Measurements from ENCODE around the gene DENND1A.

DENND1A gene

DNA sequence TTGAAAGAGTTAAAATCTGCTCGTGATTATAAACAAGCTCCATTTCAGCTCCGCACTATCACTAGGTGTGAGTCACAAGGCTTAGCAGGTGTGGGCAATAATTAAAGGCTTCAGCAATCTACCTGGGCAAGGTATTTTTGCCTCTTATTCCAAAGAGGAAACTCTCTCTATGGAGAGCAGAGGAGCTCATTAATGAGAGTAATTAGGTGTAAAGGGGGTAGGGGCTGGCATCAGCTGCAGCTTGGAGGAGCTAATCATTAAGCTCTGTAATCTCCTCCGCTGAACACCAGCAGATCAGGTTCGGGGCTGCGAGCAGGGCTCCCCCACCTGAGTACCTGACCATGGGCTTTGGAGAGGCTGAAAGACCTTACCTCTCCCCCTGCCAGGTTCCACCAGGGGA is 444.7 kb downstream of the DENND1A start:
- no peak overlapping the region for H3K4me3 ChIP-seq (ENCODE audit: low read length)
- TF ChIP-seq ZNF274 (IDR thresholded peaks at IDR 0.05; ENCODE audit: low read depth, low read length): no peak

DNA sequence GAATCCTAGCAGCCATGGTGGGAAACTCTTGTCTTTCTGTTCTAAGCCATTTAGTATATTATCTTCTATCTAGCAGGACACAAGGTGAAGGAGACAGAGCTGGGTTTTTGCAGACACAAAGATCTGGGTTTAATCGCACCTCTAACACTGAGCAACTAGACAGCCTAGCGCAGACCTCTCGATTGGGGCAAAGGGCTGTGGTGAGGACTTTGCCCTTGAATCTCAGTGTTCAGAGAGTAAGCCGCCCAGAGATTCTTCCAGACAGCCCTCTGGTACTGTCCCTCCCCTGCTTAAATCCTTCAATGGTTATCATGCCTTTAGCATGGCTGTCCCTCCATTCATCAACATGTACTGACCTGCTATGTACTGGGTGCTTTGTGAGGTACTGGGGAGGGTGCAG is 445.8 kb downstream of the DENND1A start:
- no peak overlapping the region for H3K4me3 ChIP-seq (ENCODE audit: low read length)
- no peak for TF ChIP-seq ZNF274 (IDR thresholded peaks at IDR 0.05; ENCODE audit: low read depth, low read length)

DNA sequence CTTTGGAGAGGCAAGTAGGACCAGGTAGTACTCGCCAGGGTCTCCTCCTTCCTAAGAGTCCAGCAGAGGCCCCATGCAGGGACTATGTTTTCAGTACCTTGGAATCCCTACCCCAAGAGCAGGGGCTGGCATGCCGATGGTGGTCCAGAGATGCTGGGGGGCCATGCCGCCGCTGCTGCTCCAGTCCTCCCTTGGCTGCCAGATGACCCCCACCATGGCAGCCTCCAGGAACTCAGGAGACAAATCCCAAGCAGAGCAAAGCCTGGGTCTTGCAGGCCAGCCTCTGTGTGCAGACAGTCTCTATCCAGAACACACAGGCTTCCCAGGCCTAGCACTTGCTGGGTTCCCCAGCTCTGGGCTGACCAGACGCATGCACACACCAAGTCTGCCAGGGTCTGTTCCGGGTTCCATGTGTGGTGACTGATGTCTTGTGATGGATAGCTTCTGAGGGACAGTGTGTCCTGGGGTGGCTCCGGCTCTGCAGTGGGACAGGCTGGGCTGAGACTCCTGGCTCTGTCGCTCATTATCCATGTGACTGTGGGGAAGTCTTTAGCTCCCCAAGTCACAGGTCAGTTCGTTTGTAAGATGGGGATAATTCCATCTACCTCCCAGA is 446.6 kb downstream of the DENND1A start:
- no peak overlapping the region for H3K4me3 ChIP-seq (ENCODE audit: low read length)
- no peak for TF ChIP-seq ZNF274 (IDR thresholded peaks at IDR 0.05; ENCODE audit: low read depth, low read length)

DNA sequence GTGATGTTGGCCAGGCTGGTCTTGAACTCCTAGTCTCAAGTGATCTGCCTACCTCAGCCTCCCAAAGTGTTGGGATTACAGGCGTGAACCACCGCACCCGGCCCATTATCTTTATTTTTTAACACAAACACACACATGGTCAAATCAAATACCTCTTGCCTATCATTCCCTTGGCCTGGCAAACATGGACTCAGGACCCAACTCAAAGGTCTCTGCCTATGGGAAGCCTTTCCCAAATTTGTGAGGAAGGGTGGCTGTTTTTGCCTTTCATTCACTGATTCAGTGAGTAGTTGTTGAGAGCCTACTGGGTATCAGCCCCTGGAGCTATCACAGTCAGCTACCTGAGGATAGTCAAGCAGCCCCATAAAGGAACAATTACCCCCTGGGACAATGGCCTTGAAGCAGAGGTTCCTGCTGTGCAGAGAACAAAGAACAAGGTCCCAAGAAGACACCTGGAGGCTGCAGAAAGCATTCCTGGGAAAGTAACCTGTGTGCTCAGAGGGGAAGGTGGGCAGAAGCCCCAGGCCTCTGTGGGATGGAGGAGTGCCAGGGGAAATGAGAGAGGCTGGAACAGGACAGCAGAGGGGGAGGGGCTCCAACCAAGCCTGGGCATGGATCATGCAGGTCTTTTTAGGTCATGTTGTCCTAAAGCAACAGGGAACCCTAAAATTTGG is 447.5 kb downstream of the DENND1A start:
- no peak overlapping the region for H3K4me3 ChIP-seq (ENCODE audit: low read length)
- TF ChIP-seq ZNF274 (IDR thresholded peaks at IDR 0.05; ENCODE audit: low read depth, low read length): no peak

DNA sequence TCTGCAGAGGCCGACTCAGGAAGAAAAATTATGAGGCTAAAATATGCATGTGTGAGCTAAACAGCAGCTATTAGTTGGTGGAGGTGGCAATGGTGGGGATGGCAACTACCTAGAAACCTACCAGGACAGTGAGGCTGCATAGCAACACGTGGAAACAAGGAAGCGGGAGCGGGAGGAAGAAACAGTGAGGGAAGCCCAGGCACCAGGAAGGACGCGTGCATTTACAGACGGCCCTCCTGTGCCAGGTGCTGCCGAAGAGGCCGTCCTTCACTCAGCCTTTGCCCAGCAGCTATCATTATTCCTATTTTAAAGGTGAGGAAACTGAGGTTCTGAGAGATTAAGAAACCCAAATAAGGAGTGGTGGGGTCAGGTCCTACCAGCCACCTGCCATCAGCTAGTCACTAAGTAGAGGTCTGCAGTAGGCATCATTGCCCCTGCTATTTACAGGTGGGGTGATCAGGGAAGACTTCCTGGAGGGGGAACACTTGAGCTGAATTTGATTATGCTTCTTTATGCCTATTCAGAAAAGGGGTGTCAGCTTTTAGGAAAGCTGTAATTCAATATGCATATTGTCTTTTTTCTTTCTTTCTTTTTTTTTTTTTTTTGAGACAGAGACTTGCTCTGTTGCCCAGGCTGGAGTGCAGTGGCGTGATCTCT is 448.6 kb downstream of the DENND1A start:
- no peak for TF ChIP-seq ZNF274 (IDR thresholded peaks at IDR 0.05; ENCODE audit: low read depth, low read length)
- H3K4me3 ChIP-seq (ENCODE audit: low read length): no peak overlapping the region

DNA sequence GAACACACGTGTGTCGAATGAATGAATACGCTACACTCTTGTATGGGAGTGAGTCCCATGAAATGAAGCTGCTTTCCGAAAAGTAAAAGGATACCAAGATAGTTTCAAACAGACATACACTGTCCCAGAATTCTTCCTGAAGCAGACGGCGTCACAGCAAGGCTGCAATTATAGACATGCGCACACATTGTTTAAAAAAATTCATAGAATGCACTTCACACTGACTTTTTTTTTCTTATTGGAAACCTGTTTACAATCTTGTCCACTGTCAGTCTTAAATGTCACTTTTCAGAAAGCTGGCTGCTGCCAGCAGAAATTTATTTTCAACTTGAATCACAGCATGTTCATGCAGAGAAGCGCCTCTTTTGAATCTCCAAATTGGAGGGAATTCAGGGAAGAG is 449.1 kb downstream of the DENND1A start:
- no peak for TF ChIP-seq ZNF274 (IDR thresholded peaks at IDR 0.05; ENCODE audit: low read depth, low read length)

DNA sequence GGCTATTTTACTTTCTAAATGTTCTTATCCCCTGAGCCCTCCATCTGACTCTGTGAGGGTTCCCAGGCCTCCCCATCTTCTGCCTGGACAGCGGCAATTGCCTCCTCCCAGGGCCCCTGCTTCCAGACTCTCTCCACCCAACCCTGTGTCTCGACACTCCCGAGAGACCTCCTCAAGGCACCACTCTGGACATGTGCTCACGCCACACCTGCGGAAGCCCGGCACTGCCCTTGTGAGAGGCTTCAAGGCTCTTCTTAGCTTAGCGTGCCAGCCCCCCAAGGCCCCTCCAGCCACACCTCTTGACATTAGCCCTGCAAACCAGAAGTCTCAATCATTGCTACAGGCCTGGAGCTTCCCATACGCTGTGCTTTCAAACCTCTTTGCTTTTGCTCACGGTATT is 449.8 kb downstream of the DENND1A start:
- TF ChIP-seq ZNF274 (IDR thresholded peaks at IDR 0.05; ENCODE audit: low read depth, low read length): no peak
- H3K4me3 ChIP-seq (ENCODE audit: low read length): no peak overlapping the region

More for the DNA sequence above, 449.1 kb downstream of the DENND1A start:
- no peak overlapping the region for H3K4me3 ChIP-seq (ENCODE audit: low read length)

DNA sequence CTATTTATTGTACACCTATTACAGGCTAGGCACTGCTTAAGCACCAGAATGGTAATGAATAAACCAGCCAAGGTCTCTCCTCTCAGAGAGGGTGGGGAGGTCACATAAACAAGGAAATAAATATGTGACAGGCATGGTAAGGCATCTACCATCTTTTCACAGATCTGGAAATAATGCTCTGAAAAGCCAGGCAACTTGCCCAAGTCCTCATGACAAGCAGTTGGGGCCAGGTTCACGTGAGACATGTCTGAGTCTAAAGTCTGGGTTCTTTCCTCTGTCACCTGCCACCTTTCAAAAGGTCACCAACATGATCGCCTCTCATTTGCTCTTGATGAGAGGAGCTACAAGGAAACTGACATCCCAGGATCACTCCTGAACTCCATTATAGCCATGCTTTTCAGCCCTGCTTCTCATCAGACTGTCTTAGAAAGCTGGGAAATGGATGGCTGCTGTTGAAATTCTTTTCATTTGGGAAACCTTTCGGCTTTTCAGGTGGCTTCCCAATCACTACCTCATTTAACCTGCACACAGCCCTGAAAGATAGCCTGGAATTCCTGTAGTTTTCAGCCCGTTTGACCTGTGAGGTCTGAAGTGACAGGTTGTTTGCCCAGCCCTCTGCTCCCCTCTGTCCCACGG is 450.8 kb downstream of the DENND1A start:
- no peak overlapping the region for H3K4me3 ChIP-seq (ENCODE audit: low read length)
- no peak for TF ChIP-seq ZNF274 (IDR thresholded peaks at IDR 0.05; ENCODE audit: low read depth, low read length)

DNA sequence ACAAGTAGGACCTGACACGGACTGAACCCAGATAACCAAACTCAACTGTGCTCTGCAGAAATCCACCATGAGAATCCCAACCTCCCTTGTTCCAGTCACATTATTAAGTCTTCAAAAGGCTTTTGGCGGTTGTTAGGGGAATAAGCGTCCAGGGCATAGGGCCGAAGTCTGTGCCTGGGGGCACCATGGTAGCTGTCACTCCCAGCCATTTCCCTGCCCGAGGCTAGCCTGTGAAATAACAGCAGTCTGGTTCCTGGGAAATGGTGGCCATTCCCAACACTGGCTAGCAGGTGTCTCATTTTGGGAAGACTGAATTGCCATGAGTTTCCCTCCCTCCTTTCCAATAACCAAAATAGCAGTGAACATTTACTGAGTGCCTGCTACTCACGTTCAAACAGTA is 451.8 kb downstream of the DENND1A start:
- TF ChIP-seq ZNF274 (IDR thresholded peaks at IDR 0.05; ENCODE audit: low read depth, low read length): no peak
- H3K4me3 ChIP-seq (ENCODE audit: low read length): no peak overlapping the region

DNA sequence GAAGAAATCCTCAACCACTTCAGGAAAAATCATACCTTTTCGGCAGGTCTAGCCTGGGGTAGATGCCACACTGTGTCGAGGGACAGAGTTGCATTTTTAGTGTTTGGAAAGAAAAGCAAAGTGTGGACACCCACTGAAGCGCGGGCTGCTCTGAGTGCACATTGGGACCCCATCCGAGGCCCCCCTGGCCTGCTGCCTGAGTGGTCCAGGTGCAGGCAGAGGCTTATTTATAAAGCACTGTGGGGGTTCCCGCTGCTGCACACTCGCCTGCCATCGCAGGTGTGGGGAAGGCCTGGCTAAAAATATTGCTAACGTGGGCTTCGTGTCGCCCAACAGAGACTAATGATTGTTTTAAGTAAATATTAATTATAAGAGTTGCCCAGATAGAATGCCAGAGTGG is 454.5 kb downstream of the DENND1A start:
- no peak overlapping the region for H3K4me3 ChIP-seq (ENCODE audit: low read length)
- no peak for TF ChIP-seq ZNF274 (IDR thresholded peaks at IDR 0.05; ENCODE audit: low read depth, low read length)

DNA sequence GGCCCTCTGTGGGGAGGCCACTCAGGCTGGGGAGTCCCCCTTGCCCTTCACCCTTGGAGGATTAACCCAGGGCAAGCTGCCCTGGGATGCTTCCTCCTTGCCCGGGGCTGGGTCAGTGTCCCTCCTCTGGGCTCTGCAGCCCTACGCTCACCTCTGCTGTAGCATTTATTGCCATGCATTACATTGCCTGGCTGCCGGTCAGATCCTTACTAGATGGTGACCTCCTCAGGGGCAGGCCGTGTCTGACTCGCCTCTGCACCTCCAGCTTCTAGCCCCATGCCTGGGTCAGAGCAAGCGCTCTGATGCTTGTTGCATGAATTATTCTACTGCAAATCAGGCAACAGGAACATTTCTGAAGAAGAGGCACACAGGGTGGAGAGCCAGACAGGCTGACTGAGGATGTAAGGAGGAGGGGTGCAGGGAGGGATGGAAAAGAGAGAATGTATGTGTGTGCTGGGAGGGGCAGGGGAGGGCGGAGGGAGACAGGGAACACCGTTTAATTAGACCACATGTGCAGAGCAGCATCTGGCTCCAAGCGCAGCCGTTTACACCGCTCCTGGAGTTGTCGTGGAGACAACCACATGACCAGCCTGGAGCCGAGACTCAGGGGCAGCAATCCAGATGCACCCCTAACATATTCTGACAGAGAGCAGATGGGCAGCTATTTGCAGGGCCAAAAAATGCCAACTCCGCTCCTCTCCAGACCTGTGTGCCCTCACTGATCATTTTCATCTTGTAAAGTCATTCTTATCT is 456.9 kb downstream of the DENND1A start:
- no peak for TF ChIP-seq ZNF274 (IDR thresholded peaks at IDR 0.05; ENCODE audit: low read depth, low read length)
- H3K4me3 ChIP-seq (ENCODE audit: low read length): no peak overlapping the region

DNA sequence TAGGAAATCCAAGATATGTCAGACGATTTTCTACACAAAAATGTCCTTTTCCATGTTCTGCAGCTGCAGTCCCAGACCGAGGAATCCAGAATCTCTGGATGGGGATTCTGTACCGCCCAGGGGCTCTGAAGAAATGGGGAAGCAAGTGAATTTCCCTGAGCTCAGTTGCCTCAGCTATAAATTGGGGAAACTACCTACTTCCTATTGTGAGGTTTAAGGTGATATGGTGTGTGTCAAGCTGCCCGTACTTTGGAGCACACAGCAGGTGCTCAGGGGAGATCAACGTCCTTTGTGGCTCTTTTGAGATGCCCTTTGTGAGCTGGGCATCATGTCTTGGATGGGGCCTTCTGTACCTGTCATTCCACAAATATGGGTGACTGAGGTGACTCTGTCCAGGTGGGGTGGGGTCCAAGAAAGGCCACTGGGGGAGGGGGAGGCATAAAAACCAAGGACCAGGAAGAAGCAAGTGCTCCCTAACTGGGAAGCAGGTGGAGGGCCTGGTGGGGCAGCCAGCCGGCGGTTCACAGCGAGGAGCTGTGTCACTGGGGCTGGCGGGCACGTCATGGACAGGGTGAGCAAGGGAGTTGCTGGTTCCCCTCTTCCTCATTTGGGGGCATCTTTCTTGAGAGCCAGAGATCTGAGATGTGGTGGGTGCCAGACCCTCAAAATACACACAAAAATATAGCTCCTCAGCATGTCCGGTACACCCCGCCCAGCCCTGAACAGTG is 457.9 kb downstream of the DENND1A start:
- no peak for TF ChIP-seq ZNF274 (IDR thresholded peaks at IDR 0.05; ENCODE audit: low read depth, low read length)
- H3K4me3 ChIP-seq (ENCODE audit: low read length): no peak overlapping the region

DNA sequence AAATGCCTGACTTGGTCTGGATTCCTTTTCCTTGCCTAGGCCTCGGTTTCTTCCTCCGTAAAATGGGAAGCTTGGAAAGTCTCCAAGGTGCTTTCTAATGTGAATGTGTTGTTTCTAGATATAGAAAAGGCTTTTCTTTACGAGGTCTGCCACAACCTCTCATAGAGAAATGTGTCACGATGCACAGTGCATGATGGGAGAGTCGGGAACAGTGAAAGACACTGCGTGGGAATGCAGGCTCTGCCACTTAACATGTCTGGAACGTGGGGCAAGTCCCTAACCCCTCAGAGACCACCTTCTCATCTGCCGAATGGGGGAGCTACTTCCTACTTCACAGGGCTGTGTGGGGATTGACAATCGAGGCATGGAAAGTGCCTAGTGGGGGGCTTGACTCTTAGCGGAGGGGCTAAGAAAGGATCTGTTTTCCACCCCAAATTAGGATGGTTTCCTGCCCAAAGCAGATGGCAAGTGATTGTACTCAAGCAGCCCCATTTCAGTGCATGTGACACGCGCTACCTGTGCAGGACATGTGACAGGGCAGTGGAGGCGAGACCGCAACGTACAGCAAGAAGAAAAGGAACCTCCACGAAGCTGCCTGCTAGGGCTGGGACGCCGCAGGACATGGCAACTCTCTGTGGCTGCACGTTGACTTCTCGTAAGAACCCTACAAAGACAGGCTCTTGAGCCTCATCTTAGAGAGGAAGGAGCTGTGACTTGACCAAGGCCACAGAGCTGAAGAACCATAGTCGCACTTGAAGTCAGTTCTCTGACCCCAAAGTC is 458.7 kb downstream of the DENND1A start:
- TF ChIP-seq ZNF274 (IDR thresholded peaks at IDR 0.05; ENCODE audit: low read depth, low read length): no peak

More for the DNA sequence above, 458.7 kb downstream of the DENND1A start:
- H3K4me3 ChIP-seq (ENCODE audit: low read length): no peak overlapping the region
